Stomach (tissue), 9 donors: ENCODE measurements around the gene RNFT2. TPM values are rescaled to one million over a fixed set of nuclear protein-coding genes. Genes with fewer than 3 reads are reported as not detected.

ENCODE experiments used
- DNase-seq, 2 donors: peaks; one replicate each; pipeline versions ENCODE4 v3.0.0 to v3.0.0-alpha.2; 2013 to 2019
- H3K27ac ChIP-seq, 5 donors: fragments of 200-600 bp in 4 of 5; sonication (generic) in 4 of 5; one replicate each; pipeline ENCODE4 v1.5.1; 2013 to 2019; ENCODE audit warnings: mild to moderate bottlenecking in 1 of 5, moderate library complexity in 1 of 5
- H3K27me3 ChIP-seq, 3 donors: fragments of 200-600 bp; sonication (generic); one replicate each; pipeline ENCODE4 v1.5.1; 2017 to 2019; ENCODE audit warnings: mixed run types in 1 of 3
- H3K36me3 ChIP-seq, 4 donors: fragments of 200-600 bp; sonication (generic); 1 replicate in 3 of 4; 2 replicates in 1 of 4; pipeline ENCODE4 v1.5.1; 2016 to 2019
- H3K4me1 ChIP-seq, 4 donors: fragments of 200-600 bp; sonication (generic); one replicate each; pipeline ENCODE4 v1.5.1; 2016 to 2019
- H3K4me3 ChIP-seq, 4 donors: fragments of 200-600 bp; sonication (generic) in 3 of 4; one replicate each; pipeline ENCODE4 v1.5.1; 2016 to 2019; ENCODE audit warnings: mild to moderate bottlenecking in 1 of 4
- H3K9me3 ChIP-seq, 4 donors: fragments of 200-600 bp; sonication (generic); one replicate each; pipeline ENCODE4 v1.5.1; 2016 to 2019
- CTCF ChIP-seq, 7 experiments: fragments of 450-650 bp in 4 of 7; fragments of 200-600 bp in 3 of 7; sonication (generic) in 3 of 7; IDR thresholded peaks; one replicate each; pipeline ENCODE4 v1.5.1; 2016 to 2019; ENCODE audit warnings: antibody characterized with exemption in 7 of 7, control low read depth in 2 of 7, mild to moderate bottlenecking in 1 of 7
- EP300 ChIP-seq: sonication (generic); formaldehyde crosslinking; IDR thresholded peaks from one replicate; pipeline ENCODE4 v1.6.1; 2017; ENCODE audit warnings: antibody characterized with exemption
- POLR2A ChIP-seq, 4 donors: fragments of 450-650 bp; IDR thresholded peaks; one replicate each; pipeline ENCODE4 v1.6.1; 2016; ENCODE audit warnings: antibody characterized with exemption in 4 of 4, control low read depth in 2 of 4, mild to moderate bottlenecking in 1 of 4, moderate library complexity in 1 of 4
- POLR2AphosphoS5 ChIP-seq, 3 donors: sonication (generic); formaldehyde crosslinking; IDR thresholded peaks; one replicate each; pipeline ENCODE4 v1.6.1; 2016; ENCODE audit warnings: antibody characterized with exemption in 3 of 3
- WGBS, 5 donors: extraction: QIAGEN DNeasy Blood & Tissue Kit in 3 of 5; methylation state at CpG; one replicate each; pipeline versions ENCODE4 v1.1.5 to v1.1.7; 2013 to 2018; 5-methylcytosine and 5-hydroxymethylcytosine counted together
- intact Hi-C: fragments of 100-400 bp; cut with DNase I; formaldehyde crosslinking; loops from one replicate; pipeline ENCODE4 v1.15.1; 2023; ENCODE audit warnings: low total_unique reads
- polyA plus RNA-seq, 3 donors: library from polyadenylated mRNA; stranded (reverse); fragments of 200-250 nt; gene quantifications; one replicate each; pipeline ENCODE4 v1.2.3, GENCODE V29; 2013
- total RNA-seq, 5 donors: library from RNA; depleted of rRNA; stranded (reverse); fragments of >200 nt; gene quantifications; one replicate each; pipeline versions ENCODE4 v1.1.0 to v1.2.3, GENCODE V29; 2014 to 2016
- donor health status: healthy with polysubstance abuse.
- donor health status: Bipolar disorder and iron deficiency.
- donor health status: healthy.

The RNFT2 gene
- total and polyA plus RNA-seq, 8 donors, result 0.43 to 12.7 (median 1.6) TPM; not detected in 2

- 72 to 83% (median 80%) methylated on average over 4 of the region's 4 CpGs for WGBS, 5 donors
- intact Hi-C loops, result no loop called here
- no peak overlapping the region for H3K4me3 ChIP-seq
- H3K4me1 ChIP-seq, result no peaks in the 10 kb centered on the region
- no peaks in the 10 kb centered on the region for H3K36me3 ChIP-seq
- H3K9me3 ChIP-seq, result peaks cover 0 to 7% (median 2%) of the 10 kb centered on the region in 4 donors
- H3K27me3 ChIP-seq, result no peaks in the 10 kb centered on the region
- TF ChIP-seq EP300 (no peak), CTCF (IDR thresholded peaks at IDR 0.05) (no peak), POLR2A (IDR thresholded peaks at IDR 0.05) (no peak), POLR2AphosphoS5 (IDR thresholded peaks at IDR 0.05) (no peak)
- no peak overlapping the region for H3K27ac ChIP-seq
- DNase-seq, result no peak
These were observed 89.3 kb downstream of the RNFT2 start for GRCh38 chr12:116827432-116827831.

GRCh38 chr12:116832353-116832752 lies 94.2 kb downstream of the RNFT2 start:
- Histone ChIP-seq H3K27ac (no peak overlapping the region), H3K4me3 (no peak overlapping the region), H3K36me3 (no peaks in the 10 kb centered on the region), H3K27me3 (no peaks in the 10 kb centered on the region), H3K4me1 (no peaks in the 10 kb centered on the region), H3K9me3 (no peaks in the 10 kb centered on the region)
- DNase-seq, result no peak
- TF ChIP-seq POLR2AphosphoS5 (IDR thresholded peaks at IDR 0.05) (no peak), CTCF (IDR thresholded peaks at IDR 0.05) (no peak), EP300 (no peak), POLR2A (IDR thresholded peaks at IDR 0.05) (no peak)
- WGBS, 5 donors, result 73 to 86% (median 79%) methylated on average over 6 of the region's 6 CpGs
- intact Hi-C loops, result no loop called here

- intact Hi-C loops, result no loop called here
- Histone ChIP-seq H3K9me3 (no peaks in the 10 kb centered on the region), H3K4me1 (no peaks in the 10 kb centered on the region), H3K27ac (no peak overlapping the region), H3K27me3 (no peaks in the 10 kb centered on the region), H3K4me3 (no peak overlapping the region), H3K36me3 (no peaks in the 10 kb centered on the region)
- 73 to 93% (median 87%) methylated on average over 9 to 10 of the region's 10 CpGs for WGBS, 5 donors
- TF ChIP-seq CTCF (IDR thresholded peaks at IDR 0.05) (no peak), POLR2A (IDR thresholded peaks at IDR 0.05) (no peak), EP300 (no peak), POLR2AphosphoS5 (IDR thresholded peaks at IDR 0.05) (no peak)
- DNase-seq, result no peak
These were observed 95.4 kb downstream of the RNFT2 start for GRCh38 chr12:116833474-116833873.

- no peaks in the 10 kb centered on the region for H3K27me3 ChIP-seq
- H3K4me1 ChIP-seq, result no peaks in the 10 kb centered on the region
- H3K36me3 ChIP-seq, result no peaks in the 10 kb centered on the region
- intact Hi-C loops, result no loop called here
- no peak for DNase-seq
- no peaks in the 10 kb centered on the region for H3K9me3 ChIP-seq
- H3K4me3 ChIP-seq, result no peak overlapping the region
- TF ChIP-seq POLR2AphosphoS5 (IDR thresholded peaks at IDR 0.05), result no peak
- WGBS, 5 donors, result 83 to 94% (median 88%) methylated on average over 1 of the region's 1 CpG
- no peak overlapping the region for H3K27ac ChIP-seq
These were observed 97.4 kb downstream of the RNFT2 start for GRCh38 chr12:116835484-116835883.

GRCh38 chr12:116837097-116837496 lies 99.0 kb downstream of the RNFT2 start:
- intact Hi-C loops, result no loop called here
- WGBS, 5 donors, result 79 to 89% (median 81%) methylated on average over 9 of the region's 9 CpGs

More at GRCh38 chr12:116837097-116837496, 99.0 kb downstream of the RNFT2 start:
- H3K4me1 ChIP-seq, result no peaks in the 10 kb centered on the region
- H3K27me3 ChIP-seq, result no peaks in the 10 kb centered on the region
- no peaks in the 10 kb centered on the region for H3K9me3 ChIP-seq
- H3K4me3 ChIP-seq, result no peak overlapping the region
- DNase-seq, result no peak
- H3K36me3 ChIP-seq, result no peaks in the 10 kb centered on the region
- no peak for TF ChIP-seq POLR2A (IDR thresholded peaks at IDR 0.05)
- no peak for TF ChIP-seq POLR2AphosphoS5 (IDR thresholded peaks at IDR 0.05)
- TF ChIP-seq CTCF (IDR thresholded peaks at IDR 0.05), result no peak
- TF ChIP-seq EP300, result no peak
- no peak overlapping the region for H3K27ac ChIP-seq
